GM19240 (cell line): ENCODE measurements around the gene GAPVD1.
"Not testable (repeated sequence)": the region's sequence is repeated elsewhere in the genome, so short reads cannot be mapped to it uniquely, and the experiment has no call there.

ENCODE experiments used
- DNase-seq: peaks from one replicate; pipeline ENCODE4 v3.0.0; 2011; ENCODE audit warnings: low spot score; ENCODE audit not compliant: insufficient read length

The GAPVD1 gene

DNA sequence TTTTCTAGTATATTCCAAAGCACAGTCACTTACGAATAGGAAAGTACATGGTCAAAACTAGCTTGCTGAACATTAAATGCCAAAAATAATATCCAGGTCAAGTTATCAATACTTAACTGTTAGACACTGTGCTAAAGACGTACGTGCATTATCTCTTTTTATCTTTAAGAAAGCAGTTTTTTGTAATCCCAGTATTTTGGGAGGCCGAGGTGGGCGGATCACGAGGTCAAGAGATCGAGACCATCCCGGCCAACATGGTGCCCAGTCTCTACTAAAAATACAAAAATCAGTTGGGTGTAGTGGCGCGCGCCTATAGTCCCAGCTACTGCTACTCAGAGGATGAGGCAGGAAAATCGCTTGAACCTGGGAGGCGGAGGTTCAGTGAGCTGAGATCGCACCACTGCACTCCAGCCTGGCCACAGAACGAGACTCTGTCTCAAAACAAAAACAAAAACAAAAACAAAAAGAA lies 17.8 kb upstream of the GAPVD1 start:
- no peak for DNase-seq

DNA sequence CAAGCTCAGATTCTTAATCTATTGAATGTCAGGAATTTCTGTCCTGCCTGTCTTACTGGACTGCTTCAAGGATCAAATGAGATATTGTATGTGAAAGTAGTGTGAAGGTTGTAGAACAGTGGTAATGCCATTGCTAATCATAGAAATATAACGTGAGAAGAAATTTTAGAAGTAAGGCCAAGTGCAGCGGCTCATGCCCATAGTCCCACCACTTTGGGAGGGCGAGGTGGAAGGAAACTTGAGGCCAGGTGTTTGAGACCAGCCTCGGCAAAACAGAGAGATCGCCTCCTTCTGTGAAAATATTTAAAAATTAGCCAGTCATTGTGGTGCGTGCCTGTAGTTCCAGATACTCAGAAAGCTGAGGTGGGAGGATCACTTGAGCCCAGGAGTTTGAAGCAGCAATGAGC lies 15.4 kb upstream of the GAPVD1 start:
- no peak for DNase-seq

- DNase-seq: no peak
Observed at GRCh38 chr9:125254231-125254630, 7.4 kb upstream of the GAPVD1 start.

DNA sequence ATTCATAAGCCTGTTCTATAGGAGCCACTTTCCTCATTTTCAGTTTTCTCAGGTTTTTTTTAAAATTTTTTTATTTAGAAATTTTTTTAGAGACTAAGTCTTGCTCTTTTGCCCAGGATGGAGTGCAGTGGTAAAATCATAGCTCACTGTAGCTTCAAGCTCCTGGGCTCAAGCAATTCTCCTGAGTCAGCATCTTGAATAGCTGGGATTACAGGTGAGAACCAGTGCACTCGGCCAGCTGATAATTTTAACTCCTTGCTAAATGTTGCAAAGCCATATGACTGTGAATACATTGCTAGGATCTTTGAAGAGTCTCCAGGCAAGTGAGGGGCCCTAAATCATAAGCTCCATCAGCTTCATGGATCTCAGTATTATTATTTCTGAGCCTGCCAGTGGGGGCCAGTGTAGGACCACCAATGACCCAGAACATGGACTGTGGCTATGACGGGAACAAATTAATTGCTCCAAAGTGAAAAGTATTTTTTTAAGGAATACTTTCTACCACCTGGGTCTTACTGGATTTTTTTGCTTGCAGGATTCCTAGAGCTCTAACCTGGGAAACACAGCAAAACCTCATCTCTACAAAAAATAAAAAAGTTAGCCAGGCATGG lies 5.7 kb upstream of the GAPVD1 start:
- DNase-seq: no peak

- no peak for DNase-seq
Observed at GRCh38 chr9:125258160-125258785, 3.4 kb upstream of the GAPVD1 start.

DNA sequence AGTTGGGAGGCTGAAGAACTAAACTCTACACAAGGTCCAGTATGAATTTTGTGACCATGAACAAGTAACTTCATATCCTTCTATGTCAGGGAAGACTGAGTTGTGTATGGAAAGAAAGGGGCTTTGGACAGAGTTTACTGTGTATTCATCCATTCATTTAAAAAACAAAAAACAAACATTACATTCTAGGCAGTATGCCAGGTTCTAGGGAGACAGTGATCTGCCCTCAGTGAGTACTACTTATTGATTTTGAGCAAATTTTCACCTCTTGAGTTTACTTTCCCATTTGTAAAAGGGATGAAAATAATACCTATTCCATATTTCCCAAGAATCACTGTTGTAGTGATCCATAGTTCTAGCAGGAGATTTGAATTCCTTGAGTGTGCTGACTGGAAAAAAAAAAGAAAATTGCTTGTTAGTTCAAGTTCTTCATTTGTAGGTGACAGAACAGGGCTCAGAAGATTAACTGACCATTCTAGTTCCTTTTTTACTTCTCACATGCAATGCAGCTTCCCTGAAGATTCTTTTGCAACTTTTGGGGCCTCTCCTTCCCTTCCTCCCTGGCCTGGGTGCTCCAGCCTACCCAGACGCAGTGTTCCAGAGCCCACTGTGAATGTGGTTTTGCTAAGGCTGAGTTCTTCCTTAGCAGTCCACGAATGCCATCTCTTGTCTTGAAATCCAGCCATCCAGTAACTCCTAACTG lies 2.6 kb upstream of the GAPVD1 start:
- DNase-seq: no peak

DNA sequence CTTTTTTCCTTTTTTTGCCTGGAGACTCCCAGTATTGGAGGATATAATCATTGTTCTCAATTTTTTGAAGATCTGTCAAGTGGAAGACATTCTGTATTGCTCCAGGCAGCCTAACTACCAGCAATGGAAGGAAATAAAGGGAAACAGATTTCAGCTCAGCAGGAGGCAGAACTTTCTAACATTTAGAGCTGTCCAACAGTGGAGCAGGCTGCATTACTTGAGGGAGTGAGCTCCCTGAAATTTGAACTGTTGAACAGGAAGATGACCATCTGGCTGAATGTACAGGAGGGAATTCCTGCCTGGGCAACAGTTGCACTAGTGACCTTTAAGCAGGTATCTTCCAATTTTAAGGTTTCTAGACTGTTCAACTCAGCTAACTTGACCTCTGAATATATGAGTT lies 1.1 kb upstream of the GAPVD1 start:
- no peak for DNase-seq

GRCh38 chr9:125262294-125262991 lies 817 bp downstream of the GAPVD1 start:
- DNase-seq: no peak

GRCh38 chr9:125264068-125264467 lies 2.4 kb downstream of the GAPVD1 start:
- not testable (repeated sequence) for DNase-seq

- DNase-seq: no peak
Observed at GRCh38 chr9:125268394-125269013, 6.9 kb downstream of the GAPVD1 start.

GRCh38 chr9:125269014-125269397 lies 7.4 kb downstream of the GAPVD1 start:
- DNase-seq: no peak

- no peak for DNase-seq
Observed at GRCh38 chr9:125271081-125271480, 9.5 kb downstream of the GAPVD1 start.

- DNase-seq: no peak
Observed at GRCh38 chr9:125272697-125273096, 11.1 kb downstream of the GAPVD1 start.

GRCh38 chr9:125276771-125277170 lies 15.1 kb downstream of the GAPVD1 start:
- no peak for DNase-seq

DNA sequence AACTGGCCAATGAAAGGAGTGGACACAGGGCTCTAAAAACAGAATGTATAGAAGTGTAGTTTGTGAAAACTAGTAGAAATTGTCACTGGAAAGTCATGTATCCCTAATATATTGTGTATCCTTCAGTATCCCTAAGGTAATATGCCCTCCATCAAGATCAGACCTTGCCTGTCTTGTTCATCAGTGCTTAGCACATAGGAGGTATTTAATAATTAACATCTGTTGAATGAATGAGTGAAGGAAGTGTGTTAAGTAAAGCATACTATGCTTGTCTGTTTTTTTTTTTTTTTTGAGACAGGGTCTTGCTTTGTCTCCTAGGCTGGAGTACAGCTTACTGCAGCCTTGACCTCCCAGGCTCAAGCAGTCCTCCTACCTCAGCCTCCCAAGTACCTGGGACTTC lies 15.8 kb downstream of the GAPVD1 start:
- no peak for DNase-seq

DNA sequence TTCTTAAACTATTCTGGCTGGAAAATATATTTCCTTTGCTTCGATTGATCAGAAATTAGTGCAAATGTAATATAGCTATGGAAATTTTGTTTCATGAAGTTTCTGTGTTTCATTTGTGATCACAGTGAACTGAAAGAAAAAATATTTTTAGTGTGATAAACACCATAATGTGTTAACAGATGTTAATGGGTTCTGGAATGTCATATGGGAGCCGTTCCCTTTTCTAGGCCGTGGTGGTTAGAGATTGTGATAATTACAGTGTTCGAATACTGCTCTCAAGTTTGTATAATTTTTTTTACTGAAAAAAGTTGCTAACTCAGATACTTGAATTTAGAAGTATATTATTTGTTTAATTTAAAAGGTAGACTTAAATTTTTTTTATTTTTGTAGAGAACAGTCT lies 19.3 kb downstream of the GAPVD1 start:
- no peak for DNase-seq

DNA sequence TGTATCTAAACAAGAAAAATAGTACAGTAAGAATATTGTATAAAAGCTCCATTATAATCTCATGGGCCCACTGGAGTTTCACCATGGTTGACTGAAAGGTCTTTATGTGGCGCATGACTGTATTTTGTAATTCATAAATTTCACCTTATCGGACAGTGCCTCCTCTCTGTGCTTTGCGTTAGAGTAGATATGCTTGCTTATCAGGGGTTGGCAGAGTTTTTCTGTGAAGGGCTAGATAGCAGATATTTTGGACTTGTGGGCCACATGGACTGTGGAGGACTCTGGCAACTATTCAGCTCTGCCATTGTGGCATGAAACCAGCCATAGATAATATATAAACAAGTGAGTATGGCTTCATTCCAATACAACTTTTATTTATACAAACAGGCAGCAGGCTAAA lies 23.2 kb downstream of the GAPVD1 start:
- no peak for DNase-seq

DNA sequence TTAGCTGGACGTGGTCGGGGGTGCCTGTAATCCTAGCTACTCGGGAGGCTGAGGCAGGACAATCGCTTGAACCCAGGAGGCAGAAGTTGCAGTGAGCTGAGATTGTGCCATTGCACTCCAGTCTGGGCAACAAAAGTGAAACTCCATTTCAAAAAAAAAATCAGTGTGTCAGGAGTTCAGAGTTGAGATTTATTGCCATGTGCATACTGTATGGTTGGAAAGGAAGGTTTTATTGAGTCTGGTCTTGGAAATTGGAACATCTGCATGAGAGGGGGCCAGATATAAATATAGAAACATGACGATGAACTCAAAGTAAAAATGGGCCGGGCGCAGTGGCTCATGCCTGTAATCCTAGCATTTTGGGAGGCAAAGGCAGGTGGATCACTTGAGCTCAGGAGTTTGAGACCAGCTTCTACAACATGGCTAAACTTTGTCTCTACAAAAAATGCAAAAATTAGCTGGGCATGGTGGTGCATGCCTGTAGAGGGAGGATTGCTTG lies 25.4 kb downstream of the GAPVD1 start:
- not testable (repeated sequence) for DNase-seq

GRCh38 chr9:125293134-125293533 lies 31.5 kb downstream of the GAPVD1 start:
- no peak for DNase-seq

DNA sequence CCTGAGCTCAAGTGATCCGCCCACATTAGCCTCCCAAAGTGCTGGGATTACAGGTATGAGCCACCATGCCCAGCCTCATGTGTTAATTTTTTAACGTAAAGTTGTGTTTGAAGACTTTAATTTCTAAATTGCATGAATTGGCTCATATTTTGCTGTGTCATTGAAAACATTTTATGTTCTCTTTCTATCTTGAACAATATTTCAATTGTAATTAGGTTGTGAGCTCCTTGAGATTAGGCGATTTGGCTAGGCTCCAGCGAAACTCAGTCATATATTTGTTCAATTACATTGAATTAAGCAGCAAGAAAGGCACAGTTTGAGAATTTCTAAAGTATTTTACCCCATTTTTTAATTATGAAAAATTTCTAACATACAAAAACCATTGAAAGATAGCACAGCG lies 34.0 kb downstream of the GAPVD1 start:
- DNase-seq: no peak

DNA sequence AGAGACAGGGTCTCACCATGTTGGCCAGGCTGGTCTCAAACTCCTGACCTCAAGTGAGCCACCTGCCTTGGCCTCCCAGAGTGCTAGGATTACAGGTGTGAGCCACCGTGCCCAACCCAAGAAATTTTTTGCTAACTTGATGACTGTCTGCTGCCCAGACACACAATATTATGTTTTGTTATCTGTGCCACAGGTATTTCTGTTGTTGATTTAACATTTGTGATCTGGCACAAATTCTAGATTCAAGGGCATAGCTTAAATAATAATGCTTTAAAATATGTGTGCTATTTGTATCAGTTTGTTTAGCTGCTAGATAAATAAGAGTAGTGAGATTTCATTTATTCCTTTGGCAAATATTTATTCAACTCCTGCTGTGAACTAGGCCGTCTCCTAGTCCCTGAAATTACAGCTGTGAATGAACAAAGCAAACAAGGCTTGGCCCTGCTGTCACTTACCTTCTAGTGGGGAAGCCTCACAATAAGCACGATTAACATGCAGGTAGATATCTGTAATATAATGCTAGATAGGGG lies 35.3 kb downstream of the GAPVD1 start:
- no peak for DNase-seq
